Globus pallidus (tissue), 1 donor: ENCODE results near the gene PMFBP1.

Experiments
- DNase-seq: peaks from one replicate; pipeline ENCODE4 v3.0.0-alpha.2; 2015; ENCODE audit warnings: low spot score

The PMFBP1 gene

DNA sequence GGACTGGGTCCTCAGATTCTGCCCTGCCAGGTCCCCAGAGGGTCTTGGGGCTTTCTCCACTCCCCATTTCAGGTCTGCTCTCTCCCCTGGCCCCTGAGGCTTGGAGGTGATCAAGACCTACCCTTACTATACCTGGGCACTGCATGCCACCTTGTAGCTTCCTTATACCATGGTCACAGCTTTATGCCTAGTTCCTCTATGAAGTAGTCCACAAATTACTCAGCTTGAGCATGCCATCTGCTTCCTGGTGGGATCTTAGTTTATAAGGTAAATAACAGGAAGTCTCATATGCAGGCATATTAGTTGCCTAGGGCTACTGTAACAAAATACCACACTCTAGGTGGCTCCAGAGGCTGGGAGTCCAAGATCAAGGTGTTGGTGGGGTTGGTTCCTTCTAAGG lies 11.0 kb upstream of the PMFBP1 start:
- DNase-seq = no peak

DNA sequence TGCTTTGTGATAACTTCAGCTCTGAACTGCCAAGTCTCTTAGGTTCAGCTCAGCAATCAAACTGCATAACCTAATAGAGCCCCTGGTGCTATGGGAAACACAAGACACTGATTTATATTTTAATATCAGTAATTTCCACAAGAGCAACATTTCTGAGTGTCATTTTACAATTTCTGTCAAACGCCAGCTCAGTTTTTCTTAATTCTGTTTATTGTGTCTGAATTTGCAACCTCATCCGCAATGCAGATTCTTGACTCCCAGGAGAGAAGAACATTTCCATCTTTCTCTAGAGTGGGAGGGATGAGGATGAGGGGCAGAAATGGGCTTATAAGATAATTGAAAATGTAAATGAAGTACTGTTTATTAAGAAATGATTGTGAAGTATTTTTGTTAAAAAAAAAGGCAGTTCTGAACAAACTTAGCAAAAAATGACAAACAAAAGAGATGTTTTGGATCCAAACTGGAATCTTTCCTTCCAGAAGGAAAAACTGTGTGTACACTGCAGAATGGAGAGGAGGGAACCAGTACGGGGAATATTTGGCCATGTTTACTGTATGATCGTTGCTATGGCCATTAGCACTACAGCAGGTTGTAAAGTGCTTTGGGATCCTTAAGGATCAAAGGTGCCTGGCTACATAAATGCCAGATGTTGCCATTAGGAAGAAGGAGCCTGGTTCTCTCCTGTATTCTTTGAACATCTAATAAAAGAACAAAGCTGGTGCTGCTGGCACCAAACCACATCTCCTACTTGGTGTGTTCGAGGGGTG lies 7.4 kb upstream of the PMFBP1 start:
- DNase-seq = no peak

DNA sequence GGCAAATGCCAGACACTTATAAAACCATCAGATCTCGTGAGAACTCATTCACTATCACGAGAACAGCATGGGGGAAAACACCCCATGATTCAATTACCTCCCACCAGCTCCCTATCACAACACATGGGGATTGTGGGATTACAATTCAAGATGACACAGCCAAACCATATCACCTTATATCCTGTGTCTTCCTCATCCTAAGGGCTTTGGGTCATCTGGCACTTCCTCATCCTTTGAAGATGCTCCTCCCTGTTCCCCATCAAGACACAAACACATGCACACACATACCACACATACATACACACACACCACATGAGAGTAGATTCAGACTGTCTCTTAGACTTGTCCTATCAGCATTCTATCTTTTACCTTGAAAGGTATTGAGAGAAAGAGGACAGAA lies 2.8 kb upstream of the PMFBP1 start:
- no peak for DNase-seq

DNA sequence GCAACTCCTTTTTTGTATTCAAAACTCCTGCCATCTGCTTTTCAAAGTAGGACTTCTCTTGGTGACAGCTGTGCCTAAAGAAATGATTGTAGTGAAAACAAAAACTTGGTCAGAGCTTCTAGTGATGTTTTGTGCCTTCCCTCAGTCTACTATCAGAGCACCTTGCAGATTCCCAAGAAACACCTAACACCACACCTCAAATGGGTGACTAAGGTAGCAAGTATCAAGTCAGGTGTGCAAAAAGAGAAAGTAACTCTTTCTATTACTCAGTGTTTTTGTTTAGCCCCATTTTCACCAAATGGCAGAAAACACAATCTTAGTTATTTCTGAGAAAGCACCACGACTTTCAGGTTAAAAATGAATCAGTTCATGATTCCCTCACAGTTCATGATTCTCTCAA lies 2.0 kb upstream of the PMFBP1 start:
- DNase-seq = no peak

DNA sequence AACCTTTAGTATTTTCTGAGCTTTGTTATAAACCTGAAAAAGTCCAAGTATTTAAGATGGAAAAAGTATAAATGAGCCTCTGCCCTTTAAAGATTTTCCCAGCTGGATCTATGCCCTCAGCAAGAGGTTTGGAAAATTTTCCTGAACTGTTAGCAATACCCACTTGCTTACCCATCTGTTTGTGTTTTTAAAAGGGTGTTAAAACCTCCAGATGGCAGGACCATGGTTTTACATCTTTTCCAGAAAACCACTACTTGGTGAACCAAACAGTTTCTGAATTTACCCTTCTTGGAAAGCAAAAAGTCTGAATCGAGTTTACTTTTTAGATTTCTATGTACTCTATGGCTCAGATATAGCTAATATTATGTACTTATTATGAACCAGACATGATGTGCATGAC lies 719 bp downstream of the PMFBP1 start:
- DNase-seq = no peak

DNA sequence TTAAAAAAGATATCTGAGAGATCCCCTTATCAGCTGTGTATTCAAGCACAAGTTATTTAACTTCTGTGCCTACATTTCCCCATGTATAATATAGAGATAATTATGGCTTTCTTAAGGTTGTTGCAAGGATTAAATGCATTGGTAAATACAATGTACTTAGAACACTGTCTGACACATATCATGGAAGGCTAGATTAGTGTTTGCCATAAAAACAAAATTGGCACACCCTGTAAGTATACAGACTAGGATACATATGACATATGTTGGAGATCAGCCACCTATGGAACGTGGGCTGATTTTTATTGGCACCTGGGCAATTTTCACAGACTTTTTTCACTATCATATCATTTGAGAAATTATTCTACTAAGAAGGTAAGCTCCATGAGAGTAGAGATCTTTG lies 2.2 kb downstream of the PMFBP1 start:
- DNase-seq = no peak

DNA sequence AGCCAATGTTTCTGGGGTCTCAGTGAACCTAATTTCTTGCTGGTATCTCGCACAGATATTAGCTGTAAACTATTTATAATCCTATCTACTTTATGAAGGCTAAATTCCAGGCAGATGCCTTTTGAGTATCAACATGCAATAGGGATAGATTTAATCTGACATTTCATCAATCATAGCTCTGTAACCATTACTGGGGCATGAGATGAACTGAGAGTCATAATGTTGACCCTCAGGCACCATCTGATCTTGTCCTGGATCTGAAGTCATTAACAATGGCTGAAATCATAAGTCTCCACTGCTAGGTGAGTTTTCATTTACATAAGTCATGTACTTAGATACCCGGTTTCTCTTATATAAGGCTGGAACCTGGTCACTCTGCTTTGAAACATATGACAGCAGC lies 3.6 kb downstream of the PMFBP1 start:
- DNase-seq = no peak

DNA sequence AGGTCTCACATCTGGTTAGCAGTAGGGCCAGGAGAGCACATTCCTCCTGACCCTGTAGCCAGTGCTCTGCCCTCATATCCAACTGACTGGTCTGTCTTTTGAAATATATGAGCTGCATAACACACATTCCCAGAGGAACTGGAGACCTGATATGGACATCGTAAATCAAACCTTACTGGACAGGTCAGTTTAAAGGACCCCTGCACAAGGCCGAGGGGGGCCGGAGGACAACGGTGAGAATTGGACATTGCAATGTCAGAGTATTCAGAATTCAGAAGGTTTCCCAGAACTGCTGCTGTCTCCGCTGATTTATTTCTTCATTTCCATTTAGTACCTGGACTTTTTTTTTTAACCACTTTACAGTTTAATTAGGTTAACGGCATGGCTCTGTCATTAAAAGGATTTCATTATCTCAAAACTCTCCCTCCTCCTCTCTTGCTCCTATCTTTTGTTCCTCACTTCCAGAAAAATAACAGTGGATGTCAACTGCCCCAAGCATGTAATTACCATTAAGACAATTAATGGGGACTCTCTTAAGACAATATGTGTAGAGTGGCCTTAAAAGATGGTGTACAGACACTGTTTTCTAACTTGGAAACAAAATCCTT lies 4.9 kb downstream of the PMFBP1 start:
- DNase-seq = no peak

DNA sequence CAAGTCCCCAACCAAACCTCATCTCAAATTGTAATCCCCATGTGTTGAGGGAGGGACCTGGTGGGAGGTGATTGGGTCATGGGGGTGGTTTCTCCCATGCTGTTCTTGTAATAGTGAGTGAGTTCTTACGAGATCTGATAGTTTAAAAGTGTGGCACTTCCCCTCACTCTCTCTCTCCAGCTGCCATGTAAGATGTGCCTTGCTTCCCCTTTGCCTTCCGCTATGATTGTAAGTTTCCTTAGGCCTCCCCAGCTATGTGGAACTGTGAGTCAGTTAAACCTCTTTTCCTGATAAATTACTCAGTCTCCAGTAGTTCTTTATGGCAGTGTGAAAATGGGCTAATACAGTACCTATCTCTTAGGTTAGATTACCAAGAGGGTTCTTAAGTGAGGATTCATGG lies 5.8 kb downstream of the PMFBP1 start:
- DNase-seq = no peak

DNA sequence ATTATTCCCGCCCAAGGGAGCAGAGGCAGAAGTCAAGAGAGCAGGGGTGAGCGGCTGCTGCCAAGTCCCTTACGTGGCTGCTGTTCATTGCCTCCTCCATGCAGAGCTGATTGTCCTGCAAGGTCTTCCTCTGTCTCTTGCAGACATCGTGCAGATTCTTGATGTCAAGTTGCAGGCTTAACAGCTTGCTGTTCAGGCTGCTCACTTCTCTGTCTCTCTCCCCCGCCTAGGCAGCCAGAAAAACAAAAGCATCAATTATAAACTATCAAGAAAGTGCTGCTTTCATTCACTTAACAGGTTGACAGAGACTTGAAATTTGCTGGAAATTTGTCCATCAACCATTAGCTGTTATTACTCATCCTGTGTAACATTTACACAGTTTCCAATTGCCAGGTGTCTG lies 7.3 kb downstream of the PMFBP1 start:
- DNase-seq = no peak

DNA sequence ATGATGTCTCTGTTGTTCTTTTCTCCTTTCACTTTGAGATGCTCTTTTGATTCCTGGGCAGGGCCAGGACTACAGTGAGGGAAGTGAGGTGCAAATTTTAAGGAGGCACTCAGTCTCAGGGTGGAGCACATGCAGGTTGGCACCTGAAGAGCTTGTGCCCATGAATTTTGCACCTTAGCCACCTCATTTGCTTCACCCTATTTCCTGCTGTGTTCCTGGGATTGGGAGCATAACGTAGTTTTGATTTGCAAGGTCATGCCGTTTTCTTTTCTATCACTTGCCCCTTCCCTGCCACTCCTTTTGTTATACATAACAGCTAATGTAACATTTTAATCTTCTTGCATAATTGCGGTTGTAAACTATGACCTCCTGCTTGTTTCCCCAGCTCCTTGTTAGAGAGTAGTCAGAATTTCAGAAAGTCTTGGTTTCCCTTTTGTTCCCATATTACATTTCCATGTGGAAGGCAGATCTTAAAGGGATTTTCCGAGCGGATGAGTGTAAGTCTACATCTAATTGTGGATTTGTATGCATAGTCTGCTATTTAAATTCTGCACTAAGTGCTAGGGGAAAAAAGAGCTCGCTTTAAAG lies 9.8 kb downstream of the PMFBP1 start:
- no peak for DNase-seq

DNA sequence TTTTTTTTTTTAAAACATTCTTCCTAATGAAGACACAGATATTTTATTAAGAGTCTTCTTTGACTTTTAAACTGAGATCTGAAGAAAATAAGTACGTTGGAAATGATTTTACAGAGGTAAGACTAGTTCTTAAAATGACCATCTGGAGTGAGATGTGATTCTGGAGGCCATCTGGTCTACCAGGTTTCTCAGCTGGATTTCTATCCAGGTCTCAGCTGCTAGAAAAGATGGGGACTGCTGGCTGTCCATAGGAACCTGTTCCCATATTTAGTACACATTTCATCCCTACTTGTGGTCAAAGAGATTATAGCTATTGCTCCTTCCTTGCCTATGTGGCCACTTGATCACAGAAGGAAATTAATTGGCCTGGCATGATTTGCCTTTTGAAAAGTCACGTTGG lies 12.2 kb downstream of the PMFBP1 start:
- no peak for DNase-seq

DNA sequence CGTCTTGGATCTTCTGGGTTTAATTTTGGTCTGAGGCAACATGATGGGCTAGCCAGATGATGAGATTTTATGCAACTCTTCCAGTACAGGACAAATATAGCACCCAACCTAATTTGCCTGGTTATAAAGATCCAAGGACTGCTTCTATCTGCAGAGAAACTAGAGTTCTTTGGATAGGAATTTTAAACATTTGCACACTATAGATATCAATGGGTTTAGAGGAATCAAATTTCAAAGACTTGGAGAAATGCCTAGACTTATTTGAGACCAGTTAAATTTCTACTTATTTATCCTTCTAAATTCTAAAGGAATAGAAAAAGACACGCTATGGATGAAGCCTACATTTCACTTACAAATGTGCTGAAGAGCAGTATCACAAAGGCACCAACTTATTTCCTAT lies 12.6 kb downstream of the PMFBP1 start:
- DNase-seq = no peak

DNA sequence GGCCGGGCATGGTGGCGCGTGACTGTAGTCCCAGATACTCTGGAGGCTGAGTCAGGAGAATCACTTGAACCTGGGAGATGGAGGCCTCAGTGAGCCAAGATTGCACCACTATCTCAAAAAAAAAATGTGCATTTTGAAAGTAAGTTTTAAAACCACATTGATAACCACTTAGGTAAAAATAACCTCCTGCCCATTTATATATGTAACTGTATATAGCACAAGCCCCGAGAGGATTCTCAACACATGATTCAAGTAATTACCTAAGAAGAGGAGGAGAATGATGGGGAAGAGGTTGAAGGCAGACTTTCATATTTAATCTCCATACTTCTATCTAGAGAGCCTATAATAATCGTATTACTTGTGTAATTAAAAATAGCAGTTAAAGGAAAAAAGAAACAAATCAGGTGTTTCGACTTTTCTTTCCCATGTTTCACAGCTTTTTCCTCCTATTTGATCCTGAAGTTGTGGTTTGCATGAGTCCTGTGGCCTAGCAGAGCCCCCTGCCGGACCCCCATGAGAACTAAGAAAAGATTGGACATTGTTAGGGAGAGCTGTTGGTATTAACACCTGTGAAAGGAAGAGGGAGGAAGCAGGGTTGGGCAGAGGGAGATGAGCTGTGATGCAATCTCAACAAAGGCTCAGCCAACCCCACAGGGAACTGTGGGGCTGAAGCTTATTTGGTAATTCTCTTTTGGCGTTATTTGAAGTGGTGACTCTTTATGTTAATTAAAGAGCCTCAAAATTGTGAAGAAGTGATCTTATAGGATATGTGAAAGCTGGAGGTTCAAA lies 22.1 kb downstream of the PMFBP1 start:
- DNase-seq = no peak

DNA sequence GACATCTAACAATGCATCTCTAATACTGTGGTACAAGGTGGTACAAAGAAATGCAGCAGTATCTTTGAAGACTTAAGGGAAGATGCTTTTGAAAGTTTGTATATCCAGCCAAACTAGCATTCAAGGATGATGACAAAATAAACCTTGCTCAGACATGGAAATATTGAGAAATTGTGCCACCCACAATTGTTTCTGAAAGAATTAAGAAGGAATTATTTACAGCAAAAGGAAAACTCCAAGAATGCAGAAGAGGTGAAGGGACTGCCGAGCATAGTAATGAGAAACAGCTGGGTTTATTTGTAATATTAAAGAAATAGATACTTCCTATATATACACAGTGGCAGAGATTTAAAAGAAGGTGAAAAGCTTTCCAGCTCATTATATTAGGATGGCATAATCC lies 29.5 kb downstream of the PMFBP1 start:
- DNase-seq = no peak

DNA sequence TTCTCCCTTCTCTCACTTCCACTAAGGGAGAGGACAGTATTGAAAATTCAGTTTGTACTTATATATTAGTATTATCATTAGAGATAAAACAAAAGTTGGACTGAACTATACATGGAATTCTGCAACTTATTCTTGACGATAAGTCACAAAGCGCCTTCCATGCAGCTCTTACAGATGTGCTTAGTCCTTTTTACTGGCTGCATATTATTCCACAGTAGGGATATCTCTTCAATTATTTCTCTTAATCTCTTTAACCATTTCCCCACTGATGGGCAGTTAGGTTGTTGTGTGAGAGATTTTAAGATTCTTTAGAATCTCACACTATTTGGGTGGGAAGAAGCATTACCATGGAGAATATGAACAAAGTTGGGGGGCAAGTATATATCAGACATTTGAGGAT lies 32.0 kb downstream of the PMFBP1 start:
- no peak for DNase-seq

DNA sequence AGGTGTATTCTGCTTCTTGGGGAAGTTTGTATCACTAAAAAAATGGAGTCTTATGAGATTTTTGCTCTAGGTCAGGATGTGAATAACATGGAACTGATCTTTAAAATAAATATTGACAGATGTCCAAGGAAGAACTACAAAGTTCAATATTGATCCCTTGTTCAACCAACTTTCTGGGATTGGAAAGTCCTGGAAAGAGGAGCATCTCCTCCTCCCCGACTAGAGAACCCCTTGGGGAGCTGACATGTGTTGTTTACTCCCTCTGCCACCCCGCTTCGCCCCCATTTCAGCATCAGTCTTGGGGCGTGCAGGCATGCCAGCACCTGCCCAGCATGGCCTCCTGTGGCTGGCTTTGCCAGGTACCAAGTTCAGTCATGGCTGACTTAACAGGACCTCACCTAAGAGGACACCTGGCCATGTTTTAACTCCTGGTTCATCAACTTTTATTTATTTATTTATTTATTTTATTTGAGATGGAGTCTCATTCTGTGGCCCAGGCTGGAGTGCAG lies 33.8 kb downstream of the PMFBP1 start:
- no peak for DNase-seq

DNA sequence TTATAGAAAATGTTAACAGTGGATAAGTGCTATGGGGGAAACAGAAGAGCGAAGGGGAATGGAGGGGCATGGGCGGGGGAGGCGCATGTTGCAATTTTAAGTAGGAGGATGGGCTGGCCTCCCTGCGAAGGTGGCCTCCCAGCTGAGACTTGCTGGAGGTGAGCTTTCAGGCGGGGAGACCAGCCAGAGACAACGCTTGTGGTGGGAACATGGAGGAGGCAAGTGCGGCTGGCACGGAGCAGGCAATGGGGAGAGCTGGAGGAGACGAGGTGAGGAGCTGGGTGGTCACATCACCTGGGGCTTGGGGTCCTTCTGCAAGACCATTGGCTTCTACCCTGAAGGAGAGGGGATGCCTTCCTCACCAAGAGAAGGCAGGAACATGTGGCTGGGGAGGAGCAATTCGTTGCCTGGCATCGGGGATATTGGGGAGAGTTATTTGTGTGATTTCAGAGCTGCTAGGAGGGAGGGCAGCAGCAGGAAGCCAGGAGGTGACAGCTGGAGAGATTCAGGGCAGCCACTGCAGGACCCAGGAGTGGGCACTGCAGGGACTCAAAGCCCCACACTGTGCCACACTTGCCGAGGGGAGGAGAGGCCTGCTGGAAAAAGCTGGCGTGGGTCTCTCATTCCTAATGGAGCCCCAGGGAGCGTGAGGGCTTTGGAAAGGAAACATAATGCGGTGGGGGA lies 34.4 kb downstream of the PMFBP1 start:
- DNase-seq = no peak

DNA sequence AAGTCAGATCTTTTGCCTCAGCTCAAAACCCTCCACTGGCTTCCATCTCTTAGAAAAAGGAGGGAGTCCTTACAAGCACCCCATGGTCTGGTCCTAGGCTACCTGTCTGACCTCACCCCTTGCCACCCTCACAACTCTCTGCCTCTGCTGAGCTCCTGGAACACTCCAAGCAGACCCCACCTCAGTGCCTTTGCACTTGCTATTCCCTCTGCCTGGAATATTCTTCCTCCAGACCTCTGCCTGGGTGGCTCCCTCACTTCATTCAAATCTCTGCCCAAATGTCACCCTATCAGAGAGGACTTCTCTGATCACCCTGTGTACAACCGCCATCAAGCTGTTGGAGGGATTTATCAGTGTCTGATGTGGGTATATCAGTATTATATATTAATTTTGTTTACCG lies 37.4 kb downstream of the PMFBP1 start:
- DNase-seq = no peak

DNA sequence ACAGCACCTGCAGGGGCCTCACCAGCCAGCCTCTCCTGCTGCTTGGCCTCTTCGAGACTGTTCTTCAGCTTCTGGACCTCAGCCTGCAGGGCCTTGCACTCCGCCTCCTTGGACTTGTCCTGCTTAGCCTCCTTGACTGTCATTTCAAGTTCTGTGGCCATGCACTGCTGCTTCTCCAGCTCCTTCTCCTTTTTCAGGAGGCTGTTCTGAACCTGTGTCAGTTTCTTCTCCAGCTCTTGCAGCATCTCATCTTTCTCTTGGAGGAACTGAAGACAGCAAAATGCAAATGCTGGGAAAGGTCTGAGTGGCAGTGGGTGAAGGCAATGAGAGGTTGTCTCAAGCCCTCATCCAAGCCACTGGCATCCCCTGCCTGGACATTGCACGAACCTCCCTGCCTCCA lies 39.2 kb downstream of the PMFBP1 start:
- DNase-seq = no peak

DNA sequence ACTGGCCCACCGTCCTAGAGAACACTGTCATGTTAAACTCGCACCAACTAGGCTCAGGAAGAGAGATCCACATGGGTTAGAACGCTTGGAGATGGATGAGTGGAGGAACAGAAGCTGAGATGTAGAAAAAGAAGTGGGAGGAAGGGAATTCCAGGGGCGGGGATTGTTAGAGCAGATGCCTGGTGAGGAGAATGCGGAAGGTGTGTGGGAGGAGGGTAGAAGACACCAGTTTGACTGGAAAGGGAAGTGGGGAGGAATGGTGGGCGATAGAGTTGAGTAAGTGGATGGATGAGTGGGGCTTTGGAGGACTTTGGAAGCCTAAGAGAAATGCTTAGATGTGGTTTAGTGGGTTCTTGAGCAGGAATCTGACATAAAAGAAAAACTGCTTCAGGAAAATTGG lies 40.9 kb downstream of the PMFBP1 start:
- DNase-seq = no peak

DNA sequence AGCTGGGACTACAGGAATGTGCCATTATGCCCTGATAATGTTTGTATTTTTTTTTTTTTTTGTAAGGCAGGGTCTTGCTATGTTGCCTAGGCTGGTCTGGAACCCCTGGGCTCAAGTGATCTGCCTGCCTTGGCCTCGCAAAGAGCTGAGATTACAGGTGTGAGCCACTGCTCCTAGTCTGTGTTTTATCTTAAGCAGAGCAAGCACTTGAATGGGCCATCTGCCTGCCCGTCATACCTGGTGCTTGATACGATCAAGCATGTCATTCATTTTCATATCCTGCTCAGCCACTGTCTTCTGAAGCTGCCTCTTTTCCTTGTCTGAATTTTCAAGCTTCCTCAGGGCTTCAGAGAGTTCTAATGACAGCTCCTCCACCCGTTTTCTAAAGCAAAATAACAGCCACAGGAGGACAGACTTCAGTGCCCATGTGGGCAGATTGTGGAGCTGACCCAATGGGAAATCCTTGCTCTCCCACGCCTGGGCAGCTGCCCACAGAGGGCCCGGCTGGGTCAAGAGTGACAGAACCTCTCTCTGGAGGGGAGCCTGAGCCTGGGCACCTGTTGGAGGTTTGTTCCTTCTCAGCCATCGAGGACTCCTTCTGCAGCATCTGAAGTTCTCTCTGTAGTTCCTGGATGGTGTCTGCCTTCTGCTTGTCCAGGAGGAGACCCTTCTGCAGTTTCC lies 41.8 kb downstream of the PMFBP1 start:
- DNase-seq = no peak
